ENCODE data around the gene CRIP2. TPM values are rescaled to one million over a fixed set of nuclear protein-coding genes. Genes with fewer than 3 reads are reported as not detected.

The CRIP2 gene
- total RNA-seq, 4 donors from 2014 or later, result 101 to 160 (median 136) TPM

DNA sequence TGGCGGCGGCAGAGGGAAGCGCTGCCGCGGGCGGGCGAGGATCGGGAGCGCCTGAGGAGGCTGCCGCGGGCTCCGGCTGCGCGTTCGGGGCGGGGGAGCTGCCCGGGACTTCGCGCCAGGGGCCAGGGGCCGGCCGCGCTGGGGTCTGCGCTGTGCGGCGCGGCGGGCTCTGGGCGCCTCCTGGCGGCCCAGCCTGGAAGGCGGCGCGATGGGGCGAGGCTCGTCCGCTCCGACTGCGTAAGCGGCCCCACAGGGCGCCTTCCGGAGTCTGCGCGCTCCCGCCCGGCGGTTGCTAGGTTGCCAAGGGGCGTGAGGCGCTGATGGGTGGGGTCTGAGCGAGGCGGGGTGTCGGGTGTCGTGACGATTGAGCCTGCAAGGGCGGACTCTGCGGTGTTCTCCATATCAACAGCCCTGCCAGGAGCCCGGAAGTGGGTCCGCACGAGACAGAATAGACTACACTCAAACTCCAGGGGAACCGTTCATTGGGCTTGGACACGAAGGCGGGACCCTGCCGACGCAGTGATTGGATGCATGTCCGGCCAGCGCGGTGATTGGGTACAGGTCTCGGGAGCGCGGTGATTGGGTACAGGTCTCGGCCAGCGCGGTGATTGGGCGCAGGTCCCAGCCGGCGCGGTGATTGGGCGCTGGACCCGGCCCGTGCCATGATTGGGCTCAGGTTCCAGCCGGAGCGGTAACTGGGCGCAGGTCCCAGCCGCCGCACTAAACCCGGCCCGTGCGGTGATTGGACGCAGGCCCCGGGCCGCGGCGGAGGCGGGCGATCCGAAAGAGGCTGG is 16.1 kb downstream of the CRIP2 start, which contains the start of gene TEDC1:
TEDC1 (plus strand) TSS at position 675 of the 794 bp plus-strand sequence. CDS start 130 bp downstream, outside the sequence.
- peak; percentile 100 for DNase-seq
- 0% methylated on average over 28 of the region's 94 CpGs; no CpG with 5 or more reads in 1 of the 2 donors for WGBS, 2 donors
- no peaks in the 10 kb centered on the region for H3K36me3 ChIP-seq

DNA sequence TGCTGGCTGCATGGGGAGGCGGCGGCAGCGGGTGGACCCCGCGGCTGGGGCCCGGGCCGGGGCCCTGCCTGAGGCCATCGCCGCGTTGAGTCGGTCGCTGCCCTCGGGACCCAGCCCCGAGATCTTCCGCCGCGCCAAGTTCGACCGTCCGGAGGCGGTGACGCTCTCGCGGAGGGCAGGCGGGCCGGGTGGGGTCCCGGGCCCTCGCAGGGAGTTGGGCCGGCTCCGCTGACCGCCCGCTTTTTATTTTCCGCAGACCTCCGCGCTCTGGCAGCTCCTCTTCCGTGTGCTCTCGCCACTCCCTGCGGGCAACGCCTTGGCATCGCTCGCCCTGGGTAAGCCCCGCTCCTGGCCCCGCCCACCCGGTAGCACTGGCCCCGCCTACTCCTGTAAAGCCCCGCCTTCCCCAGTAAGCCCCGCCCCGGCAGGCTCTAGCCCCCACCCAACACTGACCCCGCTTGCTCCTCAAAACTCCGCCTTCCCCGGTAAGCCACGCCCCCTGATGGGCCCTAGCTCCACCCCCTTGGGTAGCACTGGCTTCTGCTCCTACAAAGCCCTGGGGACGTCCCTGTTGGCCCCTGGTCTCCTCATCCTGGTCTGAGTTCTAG is 16.8 kb downstream of the CRIP2 start:
- Histone ChIP-seq H3K4me1 (peaks cover 33 to 37% of the 10 kb centered on the region in 2 donors), H3K4me3 (replicated peaks in 1 of 3) (peak overlapping the region; percentile 4 to 46 (median 28)), H3K9me3 (no peaks in the 10 kb centered on the region), H3K36me3 (no peaks in the 10 kb centered on the region), H3K27me3 (no peaks in the 10 kb centered on the region), H3K27ac (peak overlapping the region in 2 of 3 donors; percentile 17 to 32)
- peak; percentile 38 to 42 for DNase-seq
- no peak for TF ChIP-seq POLR2A (IDR thresholded peaks at IDR 0.05)
- intact Hi-C loops (cut with DNase I), result loop anchor here (5.0 kb wide), 2 partner anchors 44 to 179 kb away; partner anchors contain the start of gene PACS2
- 7 to 8% methylated on average over 4 to 22 of the region's 53 CpGs for WGBS, 2 donors

More for the DNA sequence above, 16.1 kb downstream of the CRIP2 start, which contains the start of gene TEDC1:
- Histone ChIP-seq H3K27me3 (no peaks in the 10 kb centered on the region), H3K27ac (peak within 1 kb of the TSS; percentile 91 to 97 (median 92)), H3K4me1 (peaks cover 36 to 44% of the 10 kb centered on the region in 2 donors), H3K9me3 (no peaks in the 10 kb centered on the region), H3K4me3 (replicated peaks in 1 of 3) (peak within 1 kb of the TSS; percentile 4 to 64 (median 58))
- TF ChIP-seq, protein P1, sequence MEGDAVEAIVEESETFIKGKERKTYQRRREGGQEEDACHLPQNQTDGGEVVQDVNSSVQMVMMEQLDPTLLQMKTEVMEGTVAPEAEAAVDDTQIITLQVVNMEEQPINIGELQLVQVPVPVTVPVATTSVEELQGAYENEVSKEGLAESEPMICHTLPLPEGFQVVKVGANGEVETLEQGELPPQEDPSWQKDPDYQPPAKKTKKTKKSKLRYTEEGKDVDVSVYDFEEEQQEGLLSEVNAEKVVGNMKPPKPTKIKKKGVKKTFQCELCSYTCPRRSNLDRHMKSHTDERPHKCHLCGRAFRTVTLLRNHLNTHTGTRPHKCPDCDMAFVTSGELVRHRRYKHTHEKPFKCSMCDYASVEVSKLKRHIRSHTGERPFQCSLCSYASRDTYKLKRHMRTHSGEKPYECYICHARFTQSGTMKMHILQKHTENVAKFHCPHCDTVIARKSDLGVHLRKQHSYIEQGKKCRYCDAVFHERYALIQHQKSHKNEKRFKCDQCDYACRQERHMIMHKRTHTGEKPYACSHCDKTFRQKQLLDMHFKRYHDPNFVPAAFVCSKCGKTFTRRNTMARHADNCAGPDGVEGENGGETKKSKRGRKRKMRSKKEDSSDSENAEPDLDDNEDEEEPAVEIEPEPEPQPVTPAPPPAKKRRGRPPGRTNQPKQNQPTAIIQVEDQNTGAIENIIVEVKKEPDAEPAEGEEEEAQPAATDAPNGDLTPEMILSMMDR (IDR thresholded peaks at IDR 0.05), result peak; percentile 20 to 99 (median 86)
- TF ChIP-seq POLR2A (IDR thresholded peaks at IDR 0.05), result peak; percentile 32 to 67
- intact Hi-C loops (cut with DNase I), result loop anchor here (5.0 kb wide), 2 partner anchors 43 to 178 kb away; partner anchors contain the start of gene PACS2

GRCh38 chr14:105492031-105492970 is 17.7 kb downstream of the CRIP2 start:
- TF ChIP-seq, protein P1 (IDR thresholded peaks at IDR 0.05), result no peak
- no peak for TF ChIP-seq POLR2A (IDR thresholded peaks at IDR 0.05)
- WGBS, 2 donors, result 78 to 85% methylated on average over 7 to 17 of the region's 24 CpGs
- H3K36me3 ChIP-seq, result no peaks in the 10 kb centered on the region
- no peaks in the 10 kb centered on the region for H3K27me3 ChIP-seq
- peaks cover 27 to 29% of the 10 kb centered on the region in 2 donors for H3K4me1 ChIP-seq
- intact Hi-C loops (cut with DNase I), result loop anchor here (5.0 kb wide), 2 partner anchors 45 to 180 kb away; partner anchors contain the start of gene PACS2
- H3K27ac ChIP-seq, result no peak overlapping the region
- H3K4me3 ChIP-seq (replicated peaks in 1 of 3), result no peak overlapping the region
- H3K9me3 ChIP-seq, result no peaks in the 10 kb centered on the region
- no peak for DNase-seq

- no peak for DNase-seq
- peaks cover 19 to 20% of the 10 kb centered on the region in 2 donors for H3K4me1 ChIP-seq
- no peak overlapping the region for H3K27ac ChIP-seq
- H3K4me3 ChIP-seq (replicated peaks in 1 of 3), result no peak overlapping the region
- TF ChIP-seq POLR2A (IDR thresholded peaks at IDR 0.05), result no peak
- TF ChIP-seq, protein P1 (IDR thresholded peaks at IDR 0.05), result no peak
- 87% methylated on average over 14 to 16 of the region's 20 CpGs for WGBS, 2 donors
- intact Hi-C loops (cut with DNase I), result loop anchor here (5.0 kb wide), 2 partner anchors 46 to 181 kb away; partner anchors contain the start of gene PACS2
- no peaks in the 10 kb centered on the region for H3K27me3 ChIP-seq
- H3K36me3 ChIP-seq, result no peaks in the 10 kb centered on the region
- H3K9me3 ChIP-seq, result no peaks in the 10 kb centered on the region
Observed at GRCh38 chr14:105492971-105493871, 18.6 kb downstream of the CRIP2 start.
